GM06990 (cell line): ENCODE results near the gene PHF21B.

ENCODE experiments used
- DNase-seq: peaks from one replicate; pipeline ENCODE4 v3.0.0-alpha.2; 2011; ENCODE audit not compliant: insufficient read length; ENCODE audit errors: extremely low read depth
- H3K27me3 ChIP-seq: replicated peaks from 2 replicates; pipeline ENCODE4 v1.6.0; 2011; ENCODE audit warnings: low read length; ENCODE audit not compliant: control insufficient read depth, insufficient read depth
- H3K36me3 ChIP-seq: 2 replicates; pipeline ENCODE4 v1.5.1; 2011; ENCODE audit warnings: low read length; ENCODE audit not compliant: control insufficient read depth, insufficient read depth
- H3K4me3 ChIP-seq: replicated peaks from 2 replicates; pipeline ENCODE4 v1.5.1; 2011; ENCODE audit warnings: low read depth, mild to moderate bottlenecking, control low read depth, low read length
- CTCF ChIP-seq: IDR thresholded peaks from 2 replicates; pipeline ENCODE4 v1.5.1; 2011; ENCODE audit warnings: low read length, control low read depth, mild to moderate bottlenecking, inconsistent platforms; ENCODE audit not compliant: insufficient read depth, poor library complexity, severe bottlenecking

The PHF21B gene

GRCh38 chr22:44915441-44915840, 94.4 kb downstream of the PHF21B start:
- Histone ChIP-seq H3K36me3 (no peaks in the 10 kb centered on the region), H3K27me3 (no peaks in the 10 kb centered on the region; the same call in 1 of the 2 replicates), H3K4me3 (no peak overlapping the region)
- no peak for TF ChIP-seq CTCF
- no peak for DNase-seq

GRCh38 chr22:44914026-44914721, 95.6 kb downstream of the PHF21B start:
- H3K27me3 ChIP-seq = no peaks in the 10 kb centered on the region; the same call in 1 of the 2 replicates
- no peak for DNase-seq
- H3K4me3 ChIP-seq = no peak overlapping the region
- TF ChIP-seq CTCF = no peak
- H3K36me3 ChIP-seq = no peaks in the 10 kb centered on the region

- no peaks in the 10 kb centered on the region for H3K27me3 ChIP-seq
- no peak for DNase-seq
- no peaks in the 10 kb centered on the region for H3K36me3 ChIP-seq
- H3K4me3 ChIP-seq = no peak overlapping the region
- no peak for TF ChIP-seq CTCF
Measured at GRCh38 chr22:44913198-44913983, 96.4 kb downstream of the PHF21B start.

GRCh38 chr22:44909241-44909640, 100.6 kb downstream of the PHF21B start:
- no peak for TF ChIP-seq CTCF
- no peaks in the 10 kb centered on the region for H3K27me3 ChIP-seq
- H3K36me3 ChIP-seq = no peaks in the 10 kb centered on the region
- no peak overlapping the region for H3K4me3 ChIP-seq
- no peak for DNase-seq

GRCh38 chr22:44907765-44908737, 101.8 kb downstream of the PHF21B start:
- no peak for TF ChIP-seq CTCF
- Histone ChIP-seq H3K27me3 (no peaks in the 10 kb centered on the region), H3K36me3 (no peaks in the 10 kb centered on the region), H3K4me3 (no peak overlapping the region)
- no peak for DNase-seq
